NK-92 treated with Interleukin-12 subunit alpha and Interleukin-12 subunit beta, amount 100 ng/mL, for 24 hours (cell line): ENCODE measurements around the gene HELQ.
"Not testable (repeated sequence)": the region's sequence is repeated elsewhere in the genome, so short reads cannot be mapped to it uniquely, and the experiment has no call there.

Experiments
- DNase-seq: peaks from one replicate; lab custom pipeline; 2025; lab: John Stamatoyannopoulos, UW

The HELQ gene, protein sequence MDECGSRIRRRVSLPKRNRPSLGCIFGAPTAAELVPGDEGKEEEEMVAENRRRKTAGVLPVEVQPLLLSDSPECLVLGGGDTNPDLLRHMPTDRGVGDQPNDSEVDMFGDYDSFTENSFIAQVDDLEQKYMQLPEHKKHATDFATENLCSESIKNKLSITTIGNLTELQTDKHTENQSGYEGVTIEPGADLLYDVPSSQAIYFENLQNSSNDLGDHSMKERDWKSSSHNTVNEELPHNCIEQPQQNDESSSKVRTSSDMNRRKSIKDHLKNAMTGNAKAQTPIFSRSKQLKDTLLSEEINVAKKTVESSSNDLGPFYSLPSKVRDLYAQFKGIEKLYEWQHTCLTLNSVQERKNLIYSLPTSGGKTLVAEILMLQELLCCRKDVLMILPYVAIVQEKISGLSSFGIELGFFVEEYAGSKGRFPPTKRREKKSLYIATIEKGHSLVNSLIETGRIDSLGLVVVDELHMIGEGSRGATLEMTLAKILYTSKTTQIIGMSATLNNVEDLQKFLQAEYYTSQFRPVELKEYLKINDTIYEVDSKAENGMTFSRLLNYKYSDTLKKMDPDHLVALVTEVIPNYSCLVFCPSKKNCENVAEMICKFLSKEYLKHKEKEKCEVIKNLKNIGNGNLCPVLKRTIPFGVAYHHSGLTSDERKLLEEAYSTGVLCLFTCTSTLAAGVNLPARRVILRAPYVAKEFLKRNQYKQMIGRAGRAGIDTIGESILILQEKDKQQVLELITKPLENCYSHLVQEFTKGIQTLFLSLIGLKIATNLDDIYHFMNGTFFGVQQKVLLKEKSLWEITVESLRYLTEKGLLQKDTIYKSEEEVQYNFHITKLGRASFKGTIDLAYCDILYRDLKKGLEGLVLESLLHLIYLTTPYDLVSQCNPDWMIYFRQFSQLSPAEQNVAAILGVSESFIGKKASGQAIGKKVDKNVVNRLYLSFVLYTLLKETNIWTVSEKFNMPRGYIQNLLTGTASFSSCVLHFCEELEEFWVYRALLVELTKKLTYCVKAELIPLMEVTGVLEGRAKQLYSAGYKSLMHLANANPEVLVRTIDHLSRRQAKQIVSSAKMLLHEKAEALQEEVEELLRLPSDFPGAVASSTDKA

DNA sequence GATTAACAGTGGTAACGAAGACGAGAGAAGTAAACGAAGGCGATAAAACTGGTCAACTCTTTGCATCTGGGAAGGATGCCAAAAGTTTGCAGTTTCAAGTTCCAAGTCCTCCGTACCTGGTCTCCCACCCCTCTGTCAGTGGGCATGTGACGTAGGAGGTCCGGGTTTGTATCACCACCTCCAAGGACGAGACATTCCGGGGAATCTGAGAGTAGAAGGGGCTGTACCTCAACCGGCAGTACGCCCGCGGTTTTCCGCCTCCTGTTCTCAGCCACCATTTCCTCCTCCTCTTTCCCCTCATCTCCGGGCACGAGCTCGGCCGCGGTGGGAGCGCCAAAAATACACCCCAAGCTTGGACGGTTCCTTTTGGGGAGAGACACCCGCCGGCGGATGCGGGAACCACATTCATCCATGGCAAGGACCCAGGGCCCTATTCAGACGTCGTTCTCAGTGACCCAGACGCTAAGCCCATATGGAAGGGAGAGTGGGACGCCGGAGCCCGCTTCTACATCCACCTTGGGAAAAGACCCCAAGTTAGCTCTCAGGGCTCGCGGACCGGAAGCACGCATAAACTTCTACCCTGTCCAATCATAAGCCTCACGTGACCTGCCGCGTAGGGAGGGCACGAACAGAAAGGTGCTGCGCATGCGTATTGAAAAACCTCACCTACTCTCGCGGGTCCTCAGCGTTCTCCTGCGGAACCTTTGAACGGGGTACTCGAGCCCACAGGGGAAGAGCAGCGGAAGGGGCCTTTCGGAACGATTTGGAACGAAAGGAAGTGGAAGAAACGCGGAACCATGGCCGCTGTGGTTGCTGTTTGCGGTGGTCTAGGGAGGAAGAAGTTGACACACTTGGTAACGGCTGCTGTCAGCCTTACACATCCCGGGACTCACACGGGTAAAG, at the start of gene HELQ, which contains the start of gene MRPS18C:
HELQ (minus strand) TSS at position 543 of the 903 bp plus-strand sequence; CDS start at position 413, 130 bp downstream.
MRPS18C (plus strand) TSS at position 778 of the 903 bp plus-strand sequence; CDS start at position 798, 20 bp downstream.
- peak; percentile 91 for DNase-seq

DNA sequence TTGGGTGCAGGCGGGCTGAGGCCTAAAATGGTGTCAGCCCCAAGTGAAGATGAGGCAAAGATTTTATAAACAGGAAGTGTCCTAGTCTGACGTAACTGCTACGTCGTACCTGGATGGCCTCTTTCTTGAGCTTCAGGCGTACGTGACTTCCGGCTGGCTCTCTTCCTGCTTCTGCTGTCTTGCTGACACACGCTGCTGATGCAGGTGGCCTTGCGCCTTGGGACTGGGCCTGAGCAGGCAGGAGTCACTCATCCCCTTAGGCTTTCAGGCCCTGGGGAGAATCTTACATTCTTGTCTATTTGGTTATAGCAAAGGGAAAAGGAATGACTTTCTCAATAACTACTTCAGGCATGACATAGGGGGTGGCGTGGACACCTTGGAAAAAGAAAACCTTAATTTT, 49.4 kb upstream of the HELQ start:
- DNase-seq, result no peak

DNA sequence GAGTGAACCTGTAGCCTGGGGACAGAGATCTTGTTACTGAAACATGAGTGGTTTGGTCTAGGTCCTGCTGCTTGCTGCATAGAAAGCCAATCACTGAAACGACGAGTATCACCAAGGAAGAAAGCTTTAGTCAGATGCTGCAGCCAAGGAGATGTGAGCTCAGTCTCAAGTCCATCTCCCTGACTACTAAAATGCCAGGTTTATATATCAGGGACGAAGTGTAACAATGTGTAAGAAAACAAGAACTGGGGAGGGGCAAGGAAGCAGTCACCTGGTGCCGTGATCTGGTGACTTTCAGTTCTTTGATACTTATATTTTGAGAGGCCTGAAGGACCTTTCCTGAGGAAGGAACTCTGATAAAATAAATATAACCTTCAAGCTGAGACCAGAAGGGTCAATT, 48.9 kb upstream of the HELQ start:
- no peak for DNase-seq

DNA sequence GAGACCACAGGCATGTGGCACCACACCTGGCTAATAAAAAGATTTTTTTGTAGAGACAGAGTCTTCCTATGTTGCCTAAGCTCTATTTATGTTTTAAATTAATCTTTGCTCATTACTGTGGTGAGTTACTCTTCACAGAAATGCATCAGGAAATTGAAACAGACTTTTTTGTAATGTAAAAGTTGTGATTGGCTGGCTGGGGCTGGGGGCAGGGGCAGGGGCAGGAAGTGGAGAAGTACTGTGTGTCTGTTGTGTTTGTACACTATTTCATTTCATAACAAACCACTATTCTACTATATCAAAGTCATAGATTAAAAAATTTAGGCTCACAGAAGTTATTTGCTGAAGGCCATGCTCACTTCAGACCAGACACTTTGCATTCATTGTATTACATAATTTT, 48.4 kb upstream of the HELQ start:
- DNase-seq, result no peak

DNA sequence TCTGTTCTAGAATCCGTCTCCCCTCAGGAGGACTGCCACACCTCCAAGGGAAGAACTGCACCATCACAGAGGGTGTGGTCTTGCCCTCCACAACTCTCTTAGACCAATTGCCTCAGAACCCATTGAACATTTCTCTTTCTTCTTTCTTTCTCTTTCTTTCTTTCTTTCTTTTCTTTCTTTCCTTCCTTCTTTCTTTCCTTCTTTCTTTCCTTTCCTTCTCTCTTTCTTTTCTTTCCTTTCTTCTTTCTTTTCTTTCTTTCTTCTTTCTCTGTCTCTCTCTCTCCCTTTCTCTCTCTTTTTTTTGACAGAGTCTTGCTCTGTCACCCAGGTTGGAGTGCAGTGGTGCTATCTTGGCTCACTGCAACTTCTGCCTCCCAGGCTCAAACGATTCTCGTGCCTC, 46.0 kb upstream of the HELQ start:
- not testable (repeated sequence) for DNase-seq

DNA sequence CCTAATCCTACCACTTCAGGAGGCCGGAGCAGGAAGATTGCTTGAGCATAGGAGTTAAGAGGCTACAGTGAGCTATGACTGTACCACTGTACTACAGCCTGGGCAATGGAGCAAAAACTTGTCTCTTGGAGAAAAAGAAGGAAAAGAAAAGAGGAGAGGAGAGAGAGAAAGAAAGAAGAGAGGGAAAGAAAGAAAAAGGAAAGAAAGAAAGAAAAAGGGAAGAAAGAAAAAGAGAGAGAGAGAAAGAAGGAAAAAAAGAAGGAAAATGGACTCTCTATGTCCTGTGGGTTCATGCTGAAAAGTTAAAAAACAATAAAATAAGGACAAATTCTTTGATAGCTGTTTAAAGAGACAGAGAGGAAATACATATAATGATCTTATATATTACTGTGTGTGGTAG, 42.6 kb upstream of the HELQ start:
- no peak for DNase-seq

DNA sequence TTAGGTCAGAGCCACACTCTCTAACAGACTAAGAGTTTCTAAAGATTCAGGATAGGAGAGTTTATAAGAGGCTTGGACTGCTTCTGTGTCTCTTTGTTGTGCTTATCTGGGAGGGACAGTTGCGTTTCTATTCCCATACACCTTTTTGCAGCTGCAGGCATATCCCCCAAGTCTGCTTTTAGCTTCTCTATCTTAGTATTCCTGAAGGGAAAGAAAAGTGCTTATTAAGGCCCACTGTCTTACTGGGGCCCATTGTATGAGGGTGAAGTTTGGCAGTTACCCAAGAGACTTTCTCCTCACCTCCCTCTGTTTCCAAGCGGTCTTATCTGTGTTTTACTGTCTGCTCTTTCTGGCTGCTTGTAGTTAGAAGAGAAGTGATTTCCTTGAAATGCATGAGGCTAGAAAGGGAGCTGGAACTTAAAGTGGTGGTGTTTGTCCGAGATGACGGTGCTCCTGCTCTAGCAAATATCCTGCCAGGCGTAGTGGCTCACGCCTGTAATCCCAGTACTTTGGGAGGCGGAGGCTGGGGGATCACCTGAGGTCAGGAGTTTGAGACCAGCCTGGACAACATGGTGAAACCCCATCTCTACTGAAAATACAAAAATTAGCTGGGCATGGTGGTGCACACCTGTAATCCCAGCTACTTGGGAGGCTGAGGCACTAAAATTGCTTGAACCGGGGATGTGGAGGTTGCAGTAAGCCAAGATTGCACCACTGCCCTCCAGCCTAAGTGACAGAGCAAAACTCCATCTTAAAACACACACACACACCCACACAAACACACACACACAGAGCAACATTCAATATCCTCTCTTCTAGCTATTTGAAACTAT, 40.7 kb upstream of the HELQ start:
- DNase-seq, result not testable (repeated sequence)

DNA sequence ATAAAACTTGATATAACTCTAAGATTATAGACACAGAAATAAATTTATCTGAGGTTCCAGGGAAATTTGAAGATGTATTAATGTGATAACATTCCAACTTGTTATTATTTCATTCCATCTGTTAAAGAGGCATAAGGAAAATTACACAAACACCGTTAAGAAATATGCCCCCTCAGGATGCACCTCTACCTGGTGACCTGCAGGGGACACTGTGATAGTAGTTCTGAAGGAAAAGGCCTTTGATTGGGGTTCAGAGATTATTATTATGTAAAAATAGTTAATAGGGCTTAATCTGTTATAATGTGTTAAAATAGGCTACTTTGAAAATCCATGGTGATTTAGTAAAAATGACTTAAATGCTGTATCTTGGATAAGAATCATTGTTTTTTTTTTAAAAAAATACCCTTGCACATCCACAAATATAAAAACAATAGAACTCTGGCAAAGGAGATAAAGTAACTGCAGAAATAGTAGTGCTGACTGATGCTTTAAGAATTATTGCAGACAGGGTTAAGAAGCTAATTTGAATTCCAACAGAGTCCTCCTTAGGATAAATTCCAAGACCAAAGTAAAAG, 35.3 kb upstream of the HELQ start:
- DNase-seq, result no peak

DNA sequence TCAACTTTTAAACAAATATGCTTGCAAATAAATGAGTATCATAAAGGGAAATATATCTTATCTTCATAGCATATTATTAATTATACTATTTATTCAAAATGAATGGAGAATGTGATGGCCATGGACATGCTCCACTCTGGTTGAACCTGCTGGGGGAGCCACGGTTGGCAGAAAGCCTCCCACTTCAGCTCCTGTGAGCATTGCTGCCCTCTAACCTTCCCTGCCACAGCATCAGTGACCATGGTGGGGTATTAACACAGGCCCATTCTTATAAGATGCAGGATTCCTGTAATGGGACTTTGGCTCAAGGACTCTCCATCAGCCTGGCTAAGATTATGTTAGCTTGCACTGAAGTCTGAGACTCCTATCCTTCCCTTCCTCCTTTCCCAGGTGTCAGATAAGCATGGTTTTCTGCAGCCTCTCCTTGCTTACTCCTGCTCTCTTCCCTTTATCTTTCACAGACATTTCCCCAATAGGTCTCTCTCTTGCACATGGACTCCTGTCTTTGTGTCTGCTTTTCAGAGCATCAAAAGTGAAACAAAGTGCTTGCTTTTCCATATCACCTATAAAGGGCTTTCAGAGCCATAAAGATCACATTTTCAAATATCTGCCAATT, 34.2 kb upstream of the HELQ start:
- no peak for DNase-seq

DNA sequence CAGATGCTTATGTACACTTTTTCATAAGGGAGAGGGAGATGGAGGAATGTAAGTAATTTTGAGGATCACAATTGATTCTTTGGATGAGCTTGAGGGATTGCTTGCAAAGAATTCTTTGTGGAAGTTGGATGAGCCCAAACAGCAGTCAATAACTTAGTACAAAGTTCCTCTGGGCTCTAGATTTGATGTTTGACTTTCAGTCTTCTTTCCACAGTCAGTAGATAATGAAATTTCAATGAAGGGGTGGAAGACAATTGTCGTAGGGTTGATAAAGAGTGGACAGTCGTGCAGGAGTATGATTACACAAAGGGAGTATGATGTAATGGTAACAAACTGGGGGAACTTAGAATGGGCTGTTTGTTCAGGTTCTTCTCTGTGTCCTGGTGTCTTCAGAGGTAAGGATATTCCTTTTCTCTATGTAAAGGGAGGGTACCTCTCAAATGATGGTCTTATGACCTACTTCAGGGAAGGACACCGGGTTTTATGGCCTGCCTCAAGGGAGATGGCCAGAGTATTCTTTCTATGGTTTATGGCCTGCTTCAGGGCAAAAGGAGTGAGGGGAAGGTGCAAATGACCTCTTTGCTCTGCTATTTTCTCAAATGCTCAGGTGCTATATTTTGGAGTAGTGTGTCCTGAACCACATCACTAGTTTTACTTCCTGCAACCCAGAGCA, 31.0 kb upstream of the HELQ start:
- DNase-seq, result no peak

DNA sequence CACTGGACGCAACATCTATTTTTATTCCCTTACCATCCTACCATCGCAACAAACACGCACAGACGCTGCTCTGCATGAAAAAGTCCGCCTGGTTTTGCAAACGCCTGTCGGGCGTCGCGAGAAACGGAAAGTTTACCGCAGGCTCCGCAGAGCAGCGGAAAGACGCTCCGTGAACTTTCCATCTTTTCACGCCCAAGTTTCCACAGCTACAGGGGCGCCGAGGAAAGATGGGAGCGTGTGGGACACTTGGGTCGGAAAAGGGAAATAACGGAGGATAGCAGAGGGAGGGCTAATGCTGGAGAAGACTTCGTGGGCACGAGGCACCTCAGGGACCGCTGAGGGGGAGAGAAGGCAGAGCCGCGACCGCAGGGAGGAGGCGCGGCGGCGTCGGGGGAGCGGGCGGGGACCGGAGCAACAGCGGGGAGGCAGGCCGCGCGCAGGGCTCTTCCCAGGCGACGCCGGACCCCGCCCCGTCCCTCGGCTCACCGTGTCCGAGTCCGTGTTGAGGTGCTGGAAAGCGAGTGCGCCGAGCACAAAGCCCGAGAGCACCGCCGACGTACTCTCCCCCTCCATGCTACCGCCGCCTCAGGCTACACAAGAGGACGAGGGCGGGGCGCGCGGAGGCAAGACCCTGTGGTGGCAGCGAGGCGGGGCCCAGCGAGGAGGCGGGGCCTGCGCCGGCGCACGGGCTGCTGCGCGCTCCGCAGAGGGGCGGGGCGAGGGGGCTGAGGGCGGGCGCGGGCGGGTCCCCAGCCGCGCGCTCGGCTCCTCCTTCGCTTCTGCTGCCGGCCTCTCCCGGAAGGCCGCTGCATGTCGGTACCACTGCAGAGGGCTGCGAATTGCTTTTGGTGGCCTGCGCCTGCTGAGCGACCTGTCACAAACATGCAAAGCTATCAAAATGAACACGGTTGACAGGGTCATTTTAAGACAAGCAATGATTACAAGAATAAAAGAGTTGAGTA, 29.2 kb upstream of the HELQ start, which contains the start of gene ABRAXAS1:
ABRAXAS1 (minus strand) TSS at position 601 of the 962 bp plus-strand sequence; CDS start at position 573, 28 bp downstream.
- peak; percentile 82 for DNase-seq

DNA sequence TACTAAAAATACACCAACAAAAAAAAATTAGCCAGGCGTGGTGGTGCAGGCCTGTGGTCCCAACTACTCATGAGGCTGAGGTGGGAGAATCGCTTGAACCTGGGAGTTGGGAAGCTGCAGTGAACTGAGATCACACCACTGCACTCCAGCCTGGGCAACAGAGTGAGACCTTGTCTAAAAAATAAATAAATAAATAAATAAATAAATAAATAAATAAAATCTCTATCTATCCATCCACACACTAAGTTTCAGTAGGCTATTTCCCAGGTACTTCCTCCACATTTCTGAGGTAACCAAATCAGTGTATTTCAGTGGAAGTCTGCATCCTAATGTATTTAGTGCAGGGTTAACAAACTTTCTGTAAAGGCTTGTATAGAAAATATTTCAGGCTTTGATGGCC, 18.3 kb upstream of the HELQ start:
- DNase-seq, result no peak

DNA sequence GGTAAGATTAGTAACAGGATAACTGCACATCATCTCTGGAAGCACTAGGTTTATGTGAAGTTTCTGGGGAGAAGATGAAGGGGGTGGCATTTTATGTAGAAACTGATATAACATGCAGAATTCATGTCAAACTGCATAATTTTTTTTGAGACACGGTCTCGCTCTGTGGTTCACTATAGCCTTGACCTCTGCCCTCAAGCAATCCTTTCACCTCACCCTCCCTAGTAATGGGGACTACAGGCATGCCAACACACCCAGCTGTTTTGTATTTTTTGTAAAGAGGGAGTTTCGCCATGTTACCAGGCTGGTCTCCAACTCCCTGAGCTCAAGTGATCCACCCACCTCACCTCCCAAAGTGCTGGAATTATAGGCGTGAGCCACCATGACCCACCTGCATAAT, 17.8 kb upstream of the HELQ start:
- no peak for DNase-seq

DNA sequence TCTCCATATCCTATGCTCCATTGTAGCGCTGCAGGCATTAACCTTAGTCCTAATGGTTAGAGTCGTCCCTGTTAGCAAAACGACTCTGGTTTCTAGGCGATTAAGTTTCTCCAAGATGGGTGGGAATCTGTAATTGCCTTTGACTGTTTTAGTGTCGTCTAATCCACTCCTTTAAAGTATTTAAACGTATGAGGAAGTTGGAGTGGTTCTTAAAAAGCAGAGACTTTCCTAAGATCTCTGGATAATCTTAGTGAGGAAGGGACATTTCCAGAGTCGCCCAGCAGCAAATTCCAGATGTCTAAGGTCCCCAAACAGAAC, 520 bp upstream of the HELQ start:
- no peak for DNase-seq

DNA sequence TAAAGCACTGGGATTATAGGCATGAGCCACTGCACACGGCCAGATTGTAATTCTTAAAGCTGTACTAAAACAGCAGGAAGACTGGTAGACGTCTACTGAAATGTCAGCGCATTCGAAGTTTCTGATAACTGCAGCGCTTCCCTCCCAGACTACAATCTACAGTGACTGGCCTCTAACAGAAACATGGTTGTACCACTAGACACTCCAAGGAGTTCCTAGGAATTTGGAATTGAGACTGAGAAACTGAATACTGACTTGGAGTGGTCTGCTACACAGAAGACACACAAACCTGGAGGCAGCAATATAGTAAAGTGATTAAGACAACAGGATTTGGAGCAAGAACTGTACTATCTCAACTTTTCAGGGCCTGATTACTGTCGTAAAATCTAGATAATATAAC, 937 bp downstream of the HELQ start:
- DNase-seq, result no peak

DNA sequence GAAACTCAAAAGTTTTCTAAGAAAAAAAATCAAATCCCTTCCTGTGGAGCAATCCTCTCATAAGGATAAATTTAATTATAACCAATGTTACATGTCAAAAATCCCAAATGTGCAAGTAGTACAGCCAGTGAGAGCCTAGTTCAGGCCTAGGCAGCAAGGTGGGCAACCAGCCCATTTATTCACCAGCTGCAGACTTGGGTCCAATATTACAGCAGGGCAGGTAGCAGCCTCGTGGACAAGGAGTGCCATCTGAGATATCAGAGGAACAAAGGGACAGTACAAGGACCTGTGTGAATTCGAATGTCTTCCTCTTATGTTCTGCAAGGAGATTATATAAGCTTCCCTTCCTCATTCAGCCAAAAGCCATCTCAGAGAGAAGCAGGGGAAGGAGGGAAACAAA, 6.6 kb downstream of the HELQ start:
- no peak for DNase-seq

DNA sequence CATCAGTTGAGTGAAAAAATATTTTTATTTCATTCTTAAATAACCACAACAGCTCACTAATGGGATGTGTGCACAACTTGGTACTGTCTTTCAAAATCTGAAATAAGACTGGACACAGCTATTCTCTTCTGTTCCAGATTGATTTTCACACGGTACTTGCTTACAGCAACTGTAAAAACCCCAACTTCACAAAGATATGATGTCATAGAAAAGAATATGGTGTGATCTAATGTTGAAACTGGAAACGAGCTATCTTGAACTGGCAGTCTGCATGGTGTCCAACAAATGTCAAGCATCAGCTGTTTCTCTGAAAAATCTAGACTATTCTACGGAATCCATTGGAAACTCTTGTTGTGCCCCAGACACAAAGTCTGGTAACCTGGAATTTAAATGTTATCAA, 14.7 kb downstream of the HELQ start:
- DNase-seq, result no peak
